Stimulated activated CD8-positive, alpha-beta memory T cell treated with anti-CD3 and anti-CD28 coated beads, Interleukin-7, amount 100 ng/mL, for 48 hours (primary cell): Measurements from ENCODE around the gene TMEM53.
A peak's percentile ranks its signal among the peaks of the same experiment; 100 is the strongest.
"Not testable (repeated sequence)": the region's sequence is repeated elsewhere in the genome, so short reads cannot be mapped to it uniquely, and the experiment has no call there.

Experiments
- DNase-seq, 2 donors: peaks; one replicate each; pipeline ENCODE4 v3.0.0-alpha.2; 2020; ENCODE audit warnings: low read depth in 1 of 2; ENCODE audit errors: extremely low read depth in 1 of 2

TMEM53 gene

GRCh38 chr1:44673675-44674112, 587 bp downstream of the TMEM53 start:
- DNase-seq = no peak

- DNase-seq = no peak
Observed at GRCh38 chr1:44672961-44673674, 1.2 kb downstream of the TMEM53 start.

- no peak for DNase-seq
Observed at GRCh38 chr1:44672254-44672955, 1.9 kb downstream of the TMEM53 start.

- no peak for DNase-seq
Observed at GRCh38 chr1:44670751-44671640, 3.3 kb downstream of the TMEM53 start.

GRCh38 chr1:44666719-44667118, 7.6 kb downstream of the TMEM53 start:
- DNase-seq = not testable (repeated sequence)

- no peak for DNase-seq
Observed at GRCh38 chr1:44664730-44665370, 9.4 kb downstream of the TMEM53 start.

GRCh38 chr1:44663417-44663816, 10.9 kb downstream of the TMEM53 start:
- DNase-seq = no peak

- no peak for DNase-seq
Observed at GRCh38 chr1:44662683-44663030, 11.6 kb downstream of the TMEM53 start.

- no peak for DNase-seq
Observed at GRCh38 chr1:44661781-44662682, 12.2 kb downstream of the TMEM53 start.

GRCh38 chr1:44660176-44660575, 14.1 kb downstream of the TMEM53 start:
- DNase-seq = no peak

- DNase-seq = no peak
Observed at GRCh38 chr1:44659566-44659965, 14.7 kb downstream of the TMEM53 start.

GRCh38 chr1:44655609-44656008, 18.7 kb downstream of the TMEM53 start:
- no peak for DNase-seq

GRCh38 chr1:44654621-44655187, 19.6 kb downstream of the TMEM53 start:
- DNase-seq = no peak

- DNase-seq = no peak
Observed at GRCh38 chr1:44653107-44653964, 20.9 kb downstream of the TMEM53 start.

GRCh38 chr1:44652445-44653106, 21.7 kb downstream of the TMEM53 start:
- DNase-seq = peak; percentile 45 to 52

GRCh38 chr1:44651069-44651468, 23.2 kb downstream of the TMEM53 start:
- no peak for DNase-seq

- DNase-seq = no peak
Observed at GRCh38 chr1:44650159-44650831, 24.0 kb downstream of the TMEM53 start.

GRCh38 chr1:44649788-44650158, 24.5 kb downstream of the TMEM53 start:
- no peak for DNase-seq
